Retinal pigment epithelial cell (primary cell): ENCODE data around the gene LRCH1.

Experiments used
- DNase-seq: peaks from one replicate; pipeline ENCODE4 v3.0.0-alpha.2; 2010; ENCODE audit warnings: low read depth
- H3K4me3 ChIP-seq: 2 replicates; pipeline ENCODE4 v1.5.1; 2011; ENCODE audit warnings: mild to moderate bottlenecking, low read length, control low read depth, moderate library complexity
- TF ChIP-seq, protein P1 (sequence below): conservative IDR thresholded peaks from 2 replicates; pipeline ENCODE4 v1.5.1; 2011; ENCODE audit warnings: low read depth, low read length, control low read depth, inconsistent platforms

The LRCH1 gene

DNA sequence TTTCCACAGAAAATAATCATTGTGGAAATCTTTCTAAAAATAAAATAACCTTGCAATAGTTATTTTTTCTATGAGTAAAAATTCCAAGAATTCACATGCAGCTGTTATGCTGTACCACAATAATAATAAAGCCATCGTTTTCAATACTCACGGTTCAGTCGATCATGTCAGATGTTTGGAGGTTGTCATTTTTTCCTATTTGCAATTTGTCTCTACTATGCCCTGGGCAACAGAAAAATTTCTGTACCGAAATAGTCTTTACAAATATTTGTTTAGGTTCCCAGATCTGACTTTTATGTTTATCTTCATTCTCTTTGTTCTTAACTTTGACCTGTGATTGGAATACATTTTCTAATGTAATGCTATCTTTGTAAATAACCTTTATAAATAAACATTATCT is 164.3 kb downstream of the LRCH1 start:
- no peak overlapping the region for H3K4me3 ChIP-seq
- TF ChIP-seq, protein P1, sequence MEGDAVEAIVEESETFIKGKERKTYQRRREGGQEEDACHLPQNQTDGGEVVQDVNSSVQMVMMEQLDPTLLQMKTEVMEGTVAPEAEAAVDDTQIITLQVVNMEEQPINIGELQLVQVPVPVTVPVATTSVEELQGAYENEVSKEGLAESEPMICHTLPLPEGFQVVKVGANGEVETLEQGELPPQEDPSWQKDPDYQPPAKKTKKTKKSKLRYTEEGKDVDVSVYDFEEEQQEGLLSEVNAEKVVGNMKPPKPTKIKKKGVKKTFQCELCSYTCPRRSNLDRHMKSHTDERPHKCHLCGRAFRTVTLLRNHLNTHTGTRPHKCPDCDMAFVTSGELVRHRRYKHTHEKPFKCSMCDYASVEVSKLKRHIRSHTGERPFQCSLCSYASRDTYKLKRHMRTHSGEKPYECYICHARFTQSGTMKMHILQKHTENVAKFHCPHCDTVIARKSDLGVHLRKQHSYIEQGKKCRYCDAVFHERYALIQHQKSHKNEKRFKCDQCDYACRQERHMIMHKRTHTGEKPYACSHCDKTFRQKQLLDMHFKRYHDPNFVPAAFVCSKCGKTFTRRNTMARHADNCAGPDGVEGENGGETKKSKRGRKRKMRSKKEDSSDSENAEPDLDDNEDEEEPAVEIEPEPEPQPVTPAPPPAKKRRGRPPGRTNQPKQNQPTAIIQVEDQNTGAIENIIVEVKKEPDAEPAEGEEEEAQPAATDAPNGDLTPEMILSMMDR = no peak
- no peak for DNase-seq

DNA sequence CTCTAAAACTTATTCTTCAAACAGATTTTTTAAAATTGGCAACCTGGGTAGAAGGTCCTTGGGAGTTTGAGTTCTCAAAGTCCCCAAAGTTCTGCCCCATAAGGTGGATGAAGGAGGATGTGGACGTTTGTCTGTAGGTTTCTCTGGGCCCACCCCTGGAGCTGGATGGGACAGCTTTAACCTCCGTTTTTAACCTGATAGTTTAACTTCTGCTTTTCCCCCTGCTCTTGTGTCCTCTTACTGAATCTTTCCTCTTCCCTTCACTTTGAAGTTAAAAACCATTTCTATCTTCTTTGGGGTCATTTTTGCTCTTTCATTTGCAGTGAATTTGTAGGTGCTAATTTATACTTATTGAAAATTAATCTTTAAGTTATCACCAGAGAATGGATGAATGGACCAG is 164.9 kb downstream of the LRCH1 start:
- no peak overlapping the region for H3K4me3 ChIP-seq
- no peak for DNase-seq
- TF ChIP-seq, protein P1 = no peak

DNA sequence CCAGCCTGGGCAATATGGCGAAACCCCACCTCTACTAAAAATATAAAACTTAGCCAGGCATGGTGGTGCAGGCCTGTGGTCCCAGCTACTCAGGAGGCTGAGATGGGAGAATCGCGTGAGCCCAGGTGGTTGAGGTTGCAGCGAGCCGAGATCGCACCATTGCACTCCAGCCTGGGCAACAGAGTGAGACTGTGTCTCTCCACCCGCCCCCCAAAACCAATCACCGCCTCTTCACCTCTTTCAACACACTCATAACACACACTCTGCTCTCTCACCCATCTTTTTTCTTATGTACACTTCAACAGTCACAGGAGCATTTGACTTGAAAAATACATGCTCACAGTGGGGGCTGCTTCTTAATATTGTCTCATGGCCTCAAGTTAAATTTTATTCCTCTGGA is 167.2 kb downstream of the LRCH1 start:
- TF ChIP-seq, protein P1 = no peak
- H3K4me3 ChIP-seq = no peak overlapping the region
- no peak for DNase-seq

DNA sequence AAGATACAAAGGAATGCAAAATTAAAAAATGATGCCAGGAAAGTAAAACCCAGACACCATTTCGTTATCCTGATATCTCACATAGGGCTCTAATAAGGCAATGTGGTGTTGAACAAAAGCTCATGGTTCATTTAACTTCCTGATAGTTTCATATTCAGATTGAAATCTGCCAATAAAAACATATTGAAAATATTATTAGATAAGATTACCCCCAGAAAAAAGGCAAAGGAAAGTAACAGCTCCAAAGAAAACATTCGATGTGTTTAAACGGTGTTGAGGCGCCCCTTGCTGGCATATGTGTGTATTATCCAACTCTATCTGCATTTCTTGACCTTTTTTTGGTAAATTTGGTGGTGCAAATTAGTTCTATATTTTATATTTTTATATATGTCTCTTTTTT is 168.1 kb downstream of the LRCH1 start:
- H3K4me3 ChIP-seq = no peak overlapping the region
- TF ChIP-seq, protein P1 = peak; percentile 62
- peak; percentile 2 for DNase-seq

DNA sequence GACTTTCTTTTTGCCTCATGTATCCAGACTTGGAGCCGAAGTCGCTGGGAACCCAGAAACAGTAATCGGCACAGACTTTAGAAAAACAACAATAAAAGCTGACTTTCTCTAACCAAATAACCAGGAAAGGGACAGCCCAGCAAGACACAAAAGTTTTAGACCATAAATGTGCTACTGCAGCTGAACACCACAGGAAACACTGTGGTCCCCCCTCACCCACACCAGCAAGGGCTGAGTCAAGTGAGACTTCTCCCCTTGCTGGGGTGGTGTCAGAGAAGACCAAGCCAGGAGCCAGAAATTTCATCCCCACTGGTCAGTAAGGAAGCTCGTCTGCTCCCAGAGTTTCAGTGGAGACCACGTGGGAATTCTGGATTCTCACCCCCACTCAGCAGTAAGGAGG is 173.4 kb downstream of the LRCH1 start:
- H3K4me3 ChIP-seq = no peak overlapping the region
- no peak for DNase-seq
- TF ChIP-seq, protein P1 = no peak

DNA sequence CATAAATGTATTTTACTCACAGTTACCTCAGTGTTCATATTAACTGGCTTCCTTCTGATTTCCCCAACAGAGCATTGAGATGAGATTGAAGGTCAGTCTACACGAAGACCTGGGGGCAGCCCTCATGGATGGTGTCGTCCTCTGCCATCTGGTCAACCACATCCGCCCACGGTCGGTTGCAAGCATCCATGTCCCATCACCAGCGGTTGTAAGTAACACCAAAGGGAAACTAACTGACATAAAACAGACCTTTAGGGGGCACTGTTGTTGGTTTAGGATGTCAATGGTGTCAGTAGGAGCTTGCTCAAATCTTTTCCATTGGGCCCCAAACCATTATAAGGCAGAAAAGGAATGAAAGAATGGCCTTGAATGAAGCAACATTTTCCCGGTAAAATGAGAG is 175.8 kb downstream of the LRCH1 start:
- H3K4me3 ChIP-seq = no peak overlapping the region
- no peak for DNase-seq
- TF ChIP-seq, protein P1 = peak; percentile 29

DNA sequence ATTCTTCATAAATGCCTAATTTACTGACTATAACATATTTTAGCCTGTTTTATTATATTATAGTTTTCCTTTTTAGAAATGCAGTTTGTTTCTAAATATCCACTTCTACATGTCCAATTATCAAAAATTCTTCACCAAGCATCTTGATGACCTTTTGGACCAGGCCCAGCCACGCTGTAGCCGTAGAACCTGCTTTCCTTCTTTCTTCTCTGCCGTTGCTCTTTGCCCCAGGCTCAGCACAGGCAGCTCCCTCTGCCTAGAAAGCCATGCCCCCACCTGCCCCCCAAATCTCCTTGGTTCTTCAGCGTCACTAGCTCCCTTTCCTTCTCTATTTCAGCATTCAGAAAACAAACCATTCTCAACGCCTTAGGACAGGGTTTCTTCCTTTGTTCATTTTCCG is 178.6 kb downstream of the LRCH1 start:
- TF ChIP-seq, protein P1 = no peak
- DNase-seq = no peak

More for the DNA sequence above, 178.6 kb downstream of the LRCH1 start:
- no peak overlapping the region for H3K4me3 ChIP-seq
